IMR-90 (cell line): Measurements from ENCODE around the gene AADAC. TPM values are rescaled to one million over a fixed set of nuclear protein-coding genes. Genes with fewer than 3 reads are reported as not detected.

Experiments
- ATAC-seq: fragments of 200-7000 bp; cut with Tn5 transposase; 2 replicates; pipeline ENCODE4 v1.9.1; 2020; ENCODE audit warnings: low read depth, mild to moderate bottlenecking, moderate library complexity
- BruUV-seq: library from RNA; stranded (reverse); fragments of 400-500 nt; replicated peaks from 2 replicates; lab custom pipeline; 2021; lab: Mats Ljungman, UMichigan
- CTCF ChIA-PET: fragments of 300-600 bp; formaldehyde crosslinking; extraction: SDS; loops from one replicate; lab custom pipeline; 2021; ENCODE audit warnings: antibody characterized with exemption; lab: Yijun Ruan, JAX
- POLR2A ChIA-PET: fragments of 300-600 bp; sonication (Branson Sonifier 250); formaldehyde crosslinking; loops from one replicate; lab custom pipeline; 2022; ENCODE audit warnings: antibody characterized with exemption; ENCODE audit not compliant: unreplicated experiment; lab: Charles Lee
- DNase-seq: peaks from one replicate; pipeline ENCODE4 v3.0.0; 2013
- H2AFZ ChIP-seq: replicated peaks from 2 replicates; pipeline ENCODE3; 2013; ENCODE audit warnings: low read length, mild to moderate bottlenecking; ENCODE audit not compliant: poor library complexity
- H2AK5ac ChIP-seq: 2 replicates; pipeline ENCODE4 v1.6.1; 2013; ENCODE audit warnings: low read depth, low read length, inconsistent platforms
- H2AK9ac ChIP-seq: replicated peaks from 2 replicates; pipeline ENCODE3; 2013; ENCODE audit warnings: mild to moderate bottlenecking, low read depth, low read length, moderate library complexity; ENCODE audit not compliant: poor library complexity
- H2BK120ac ChIP-seq: 2 replicates; pipeline ENCODE4 v1.6.1; 2013; ENCODE audit warnings: low read depth, low read length, inconsistent platforms
- H2BK15ac ChIP-seq: 3 replicates; pipeline ENCODE4 v1.6.1; 2013; ENCODE audit warnings: low read depth, low read length, inconsistent platforms
- H2BK20ac ChIP-seq: 2 replicates; pipeline ENCODE4 v1.6.1; 2013; ENCODE audit warnings: low read depth, mild to moderate bottlenecking, inconsistent platforms, low read length, moderate library complexity
- H2BK5ac ChIP-seq: 2 replicates; pipeline ENCODE4 v1.6.1; 2013; ENCODE audit warnings: mild to moderate bottlenecking, low read depth, low read length, inconsistent platforms; ENCODE audit not compliant: poor library complexity, severe bottlenecking
- H3K14ac ChIP-seq: replicated peaks from 2 replicates; pipeline ENCODE4 v1.6.1; 2013; ENCODE audit warnings: low read depth, low read length, inconsistent platforms
- H3K18ac ChIP-seq: 2 replicates; pipeline ENCODE4 v1.6.1; 2013; ENCODE audit warnings: low read depth, low read length, control low read depth
- H3K23ac ChIP-seq: 2 replicates; pipeline ENCODE4 v1.6.1; 2013; ENCODE audit warnings: low read depth, low read length, inconsistent platforms
- H3K27ac ChIP-seq: 2 replicates; pipeline ENCODE4 v1.5.1; 2013; ENCODE audit warnings: mild to moderate bottlenecking, control low read depth, low read length; ENCODE audit not compliant: insufficient read depth
- H3K27me3 ChIP-seq: 2 replicates; pipeline ENCODE4 v1.6.1; 2013; ENCODE audit warnings: low read length; ENCODE audit not compliant: control insufficient read depth, insufficient read depth
- H3K36me3 ChIP-seq: 2 replicates; pipeline ENCODE4 v1.6.1; 2013; ENCODE audit warnings: low read length, mixed read lengths; ENCODE audit not compliant: control insufficient read depth, insufficient read depth
- H3K4ac ChIP-seq: 2 replicates; pipeline ENCODE4 v1.6.1; 2013; ENCODE audit warnings: low read depth, low read length, inconsistent platforms
- H3K4me1 ChIP-seq: 2 replicates; pipeline ENCODE4 v1.6.1; 2013; ENCODE audit warnings: low read length, mixed read lengths; ENCODE audit not compliant: control insufficient read depth, insufficient read depth
- H3K4me2 ChIP-seq: 2 replicates; pipeline ENCODE4 v1.6.1; 2013; ENCODE audit warnings: low read depth, mild to moderate bottlenecking, control low read depth, low read length, moderate library complexity
- H3K4me3 ChIP-seq: 2 replicates; pipeline ENCODE4 v1.5.1; 2013; ENCODE audit warnings: low read depth, mild to moderate bottlenecking, control low read depth, low read length, moderate library complexity; ENCODE audit not compliant: insufficient read depth
- H3K56ac ChIP-seq: 2 replicates; pipeline ENCODE4 v1.6.1; 2013; ENCODE audit warnings: low read length, inconsistent platforms; ENCODE audit not compliant: insufficient read depth; ENCODE audit errors: extremely low read depth
- H3K79me1 ChIP-seq, 2 experiments: 2 replicates each; pipeline ENCODE4 v1.6.1; 2013; ENCODE audit warnings: low read length in 2 of 2, inconsistent platforms in 1 of 2, low read depth in 1 of 2
- H3K9ac ChIP-seq: 2 replicates; pipeline ENCODE4 v1.6.1; 2013; ENCODE audit warnings: low read depth, low read length, control low read depth
- H3K9me1 ChIP-seq: 2 replicates; pipeline ENCODE4 v1.6.1; 2013; ENCODE audit warnings: low read length, inconsistent platforms; ENCODE audit not compliant: insufficient read depth
- H3K9me3 ChIP-seq: 2 replicates; pipeline ENCODE4 v1.6.1; 2013; ENCODE audit warnings: low read length; ENCODE audit not compliant: control insufficient read depth, insufficient read depth
- H4K20me1 ChIP-seq: 2 replicates; pipeline ENCODE4 v1.6.1; 2013; ENCODE audit warnings: low read length, inconsistent platforms; ENCODE audit not compliant: insufficient read depth
- H4K5ac ChIP-seq: 2 replicates; pipeline ENCODE4 v1.6.1; 2013; ENCODE audit warnings: mild to moderate bottlenecking, low read depth, low read length, control low read depth
- H4K8ac ChIP-seq, 2 experiments: 2 replicates each; pipeline ENCODE4 v1.6.1; 2013; ENCODE audit warnings: low read depth in 2 of 2, low read length in 2 of 2, control low read depth in 1 of 2, inconsistent platforms in 1 of 2
- H4K91ac ChIP-seq: 2 replicates; pipeline ENCODE4 v1.6.1; 2013; ENCODE audit warnings: low read depth, low read length, inconsistent platforms; ENCODE audit not compliant: insufficient read depth
- MAFK ChIP-seq: IDR thresholded peaks from 2 replicates; pipeline ENCODE4 v1.6.1; 2012; ENCODE audit warnings: low read depth, low read length, improper control_type of control experiment
- RFX5 ChIP-seq: IDR thresholded peaks from 2 replicates; pipeline ENCODE4 v1.8.0; 2012; ENCODE audit warnings: low read depth, mild to moderate bottlenecking, low read length, moderate library complexity
- WGBS, 2 experiments: methylation state at CpG; one replicate each; pipeline versions ENCODE4 v1.1.5 to v1.1.7; 2013; ENCODE audit warnings: missing lambda C conversion rate in 2 of 2; ENCODE audit not compliant: insufficient read length in 1 of 2; ENCODE audit errors: extremely low coverage in 2 of 2; 5-methylcytosine and 5-hydroxymethylcytosine counted together
- dilution Hi-C: fragments of 300-500 bp; cut with HindIII; formaldehyde crosslinking; loops from one replicate; pipeline ENCODE4 v1.14.3; 2018; ENCODE audit warnings: low sequenced_read_pairs; ENCODE audit not compliant: unreplicated experiment
- in situ Hi-C: fragments of 300-500 bp; cut with MboI; formaldehyde crosslinking; loops from 3 replicates; pipeline ENCODE4 v1.14.3; 2019; ENCODE audit warnings: low sequenced_read_pairs, inconsistent platforms, mixed read lengths
- intact Hi-C: fragments of 100-400 bp; cut with micrococcal nuclease; formaldehyde crosslinking; loops from 2 replicates; pipeline ENCODE4 v1.10.0; 2022
- polyA plus RNA-seq, 3 experiments: library from polyadenylated mRNA; depleted of rRNA; stranded (reverse); fragments of >200 nt; gene quantifications; 2 replicates each; pipeline ENCODE4 v1.2.3, GENCODE V29; 2012; ENCODE audit warnings: low replicate concordance in 1 of 3
- total RNA-seq: library from RNA; depleted of rRNA; stranded (reverse); fragments of >200 nt; gene quantifications from 2 replicates; pipeline ENCODE4 v1.2.3, GENCODE V29; 2012
- TF ChIP-seq, protein P1 (sequence below): conservative IDR thresholded peaks from 2 replicates; pipeline ENCODE4 v1.5.1; 2012; ENCODE audit warnings: mild to moderate bottlenecking, low read depth, low read length, improper control_type of control experiment

The AADAC gene
- total and polyA plus RNA-seq, 2 of the 4 experiments (the other 2 are of a cell fraction): not detected

DNA sequence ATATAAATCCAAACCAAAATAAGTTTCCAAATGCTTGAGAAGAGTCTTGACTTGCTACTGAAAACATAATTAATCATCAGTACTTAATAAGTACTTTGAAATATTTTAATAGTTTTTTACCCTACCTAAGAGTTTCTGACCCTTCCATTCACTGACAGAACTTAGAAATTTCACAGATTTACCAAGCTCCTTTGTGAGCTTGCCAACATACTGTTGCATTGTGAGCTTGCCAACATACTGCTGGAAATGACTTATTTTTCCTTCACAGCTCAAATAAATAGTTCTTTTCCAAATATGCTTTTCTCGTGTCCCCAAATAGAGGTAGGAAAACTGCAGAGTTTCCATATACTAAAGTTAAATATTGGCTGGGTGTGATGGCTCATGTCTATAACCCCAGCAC lies 9.6 kb upstream of the AADAC start:
- ChIA-PET CTCF (interaction anchor here (0.5 to 1.0 kb wide), 2 partner anchors 24 to 27 kb away, joined by 3 read pairs; no protein-coding TSS in a partner anchor), POLR2A (no interaction called here)
- Histone ChIP-seq H3K27me3 (no peaks in the 10 kb centered on the region), H3K9ac (no peak overlapping the region), H3K9me3 (peaks cover 4% of the 10 kb centered on the region; the same call in 1 of the 2 replicates), H3K4me3 (no peak overlapping the region), H3K79me1 (no peaks in the 10 kb centered on the region), H3K18ac (no peak overlapping the region), H2AFZ (no peak overlapping the region), H2BK15ac (no peak overlapping the region), H4K20me1 (no peaks in the 10 kb centered on the region), H2BK5ac (no peak overlapping the region), H3K56ac (no peak overlapping the region), H3K27ac (no peak overlapping the region), H2AK5ac (no peak overlapping the region), H3K36me3 (no peaks in the 10 kb centered on the region), H4K8ac (no peak overlapping the region), H3K4me1 (no peaks in the 10 kb centered on the region), H2AK9ac (no peak overlapping the region), H2BK20ac (no peak overlapping the region), H3K9me1 (no peaks in the 10 kb centered on the region), H2BK120ac (no peak overlapping the region), H3K4ac (no peak overlapping the region), H3K23ac (no peak overlapping the region), H4K5ac (no peak overlapping the region), H4K91ac (no peak overlapping the region), H3K14ac (no peak overlapping the region), H3K4me2 (no peak overlapping the region)
- BruUV-seq: no TSS peak
- intact Hi-C loops: no loop called here
- in situ Hi-C loops: no loop called here
- TF ChIP-seq, protein P1, sequence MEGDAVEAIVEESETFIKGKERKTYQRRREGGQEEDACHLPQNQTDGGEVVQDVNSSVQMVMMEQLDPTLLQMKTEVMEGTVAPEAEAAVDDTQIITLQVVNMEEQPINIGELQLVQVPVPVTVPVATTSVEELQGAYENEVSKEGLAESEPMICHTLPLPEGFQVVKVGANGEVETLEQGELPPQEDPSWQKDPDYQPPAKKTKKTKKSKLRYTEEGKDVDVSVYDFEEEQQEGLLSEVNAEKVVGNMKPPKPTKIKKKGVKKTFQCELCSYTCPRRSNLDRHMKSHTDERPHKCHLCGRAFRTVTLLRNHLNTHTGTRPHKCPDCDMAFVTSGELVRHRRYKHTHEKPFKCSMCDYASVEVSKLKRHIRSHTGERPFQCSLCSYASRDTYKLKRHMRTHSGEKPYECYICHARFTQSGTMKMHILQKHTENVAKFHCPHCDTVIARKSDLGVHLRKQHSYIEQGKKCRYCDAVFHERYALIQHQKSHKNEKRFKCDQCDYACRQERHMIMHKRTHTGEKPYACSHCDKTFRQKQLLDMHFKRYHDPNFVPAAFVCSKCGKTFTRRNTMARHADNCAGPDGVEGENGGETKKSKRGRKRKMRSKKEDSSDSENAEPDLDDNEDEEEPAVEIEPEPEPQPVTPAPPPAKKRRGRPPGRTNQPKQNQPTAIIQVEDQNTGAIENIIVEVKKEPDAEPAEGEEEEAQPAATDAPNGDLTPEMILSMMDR: no peak
- TF ChIP-seq RFX5: no peak
- TF ChIP-seq MAFK: no peak
- ATAC-seq (no peak), DNase-seq (no peak)
- dilution Hi-C loops: no loop called here
- WGBS, 2 experiments: no CpG with 5 or more reads among the region's 1 CpG
